K562 (cell line): Measurements from ENCODE around the gene ACACB.

Experiments
- CTCF ChIP-seq, 3 experiments: IDR thresholded peaks in 2 of 3; conservative IDR thresholded peaks in 1 of 3; 2 replicates each; pipeline ENCODE4 v1.5.1; 2011 to 2012; ENCODE audit warnings: low read length in 3 of 3, mild to moderate bottlenecking in 3 of 3, control low read depth in 2 of 3, improper control_type of control experiment in 1 of 3, inconsistent platforms in 1 of 3, low read depth in 1 of 3, mixed read lengths in 1 of 3, moderate library complexity in 1 of 3; ENCODE audit not compliant: insufficient read depth in 2 of 3
- E2F8 ChIP-seq: fragments of 450-650 bp; IDR thresholded peaks from 2 replicates; pipeline ENCODE4 v1.7.1; 2018; ENCODE audit warnings: mild to moderate bottlenecking, low read depth; ENCODE audit not compliant: partially characterized antibody
- EZH2 ChIP-seq: IDR thresholded peaks from 2 replicates; pipeline ENCODE4 v1.6.1; 2012; ENCODE audit warnings: low read depth, mild to moderate bottlenecking, inconsistent platforms, low read length, borderline replicate concordance
- POLR2A ChIP-seq: fragments of 450-650 bp; conservative IDR thresholded peaks from 2 replicates; pipeline ENCODE4 v1.6.1; 2016
- PREB ChIP-seq: sonication (generic); formaldehyde crosslinking; IDR thresholded peaks from 2 replicates; pipeline ENCODE4 v1.8.1; 2023; ENCODE audit warnings: mild to moderate bottlenecking, missing genetic modification reagents
- RAD21 ChIP-seq, 2 experiments: fragments of 250-450 bp in 1 of 2; fragments of 450-650 bp in 1 of 2; sonication (Bioruptor Pico) in 1 of 2; formaldehyde crosslinking in 1 of 2; IDR thresholded peaks in 1 of 2; conservative IDR thresholded peaks in 1 of 2; 2 replicates each; pipeline versions ENCODE4 v1.4.0 to v1.8.0; 2020 to 2022; ENCODE audit warnings: mild to moderate bottlenecking in 2 of 2, moderate library complexity in 1 of 2
- SIRT6 ChIP-seq: IDR thresholded peaks from one replicate; pipeline ENCODE4 v1.6.1; 2012; ENCODE audit warnings: low read depth, mild to moderate bottlenecking, control low read depth, inconsistent platforms, low read length, moderate library complexity
- SMAD1 ChIP-seq: fragments of 150-350 bp; IDR thresholded peaks from 2 replicates; pipeline ENCODE4 v1.6.1; 2014; ENCODE audit warnings: low read length, low read depth; ENCODE audit not compliant: partially characterized antibody
- TF ChIP-seq, protein P1 (sequence below): sonication (generic); formaldehyde crosslinking; IDR thresholded peaks from 2 replicates; pipeline ENCODE4 v1.8.0; 2022; ENCODE audit warnings: missing genetic modification reagents, mild to moderate bottlenecking, borderline replicate concordance

DNA sequence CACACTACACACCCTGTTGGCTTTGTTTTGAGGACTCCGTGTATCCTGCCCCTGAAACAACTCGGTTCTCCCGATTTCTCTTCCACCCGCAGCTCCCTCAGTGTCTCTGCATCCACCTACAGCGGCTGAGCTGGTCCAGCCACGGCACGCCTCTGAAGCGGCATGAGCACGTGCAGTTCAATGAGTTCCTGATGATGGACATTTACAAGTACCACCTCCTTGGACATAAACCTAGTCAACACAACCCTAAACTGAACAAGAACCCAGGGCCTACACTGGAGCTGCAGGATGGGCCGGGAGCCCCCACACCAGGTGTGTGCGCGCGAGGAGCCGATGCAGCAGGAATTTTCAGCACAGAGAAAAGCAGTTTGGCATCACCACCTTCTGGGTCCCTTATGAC, 33.6 kb upstream of the ACACB start:
- no peak for TF ChIP-seq PREB
- TF ChIP-seq E2F8: no peak
- TF ChIP-seq RAD21 (CRISPR knock-in tag; conservative IDR thresholded peaks at IDR 0.05 in 1 of 2, IDR thresholded peaks at IDR 0.05 in 1 of 2): no peak
- TF ChIP-seq CTCF (IDR thresholded peaks at IDR 0.05 in 2 of 3, conservative IDR thresholded peaks at IDR 0.05 in 1 of 3; ENCODE audit: insufficient read depth in 2 of 3, low read depth in 1 of 3, low read length in 3 of 3): no peak
- no peak for TF ChIP-seq POLR2A
- no peak for TF ChIP-seq SIRT6
- TF ChIP-seq, protein P1, sequence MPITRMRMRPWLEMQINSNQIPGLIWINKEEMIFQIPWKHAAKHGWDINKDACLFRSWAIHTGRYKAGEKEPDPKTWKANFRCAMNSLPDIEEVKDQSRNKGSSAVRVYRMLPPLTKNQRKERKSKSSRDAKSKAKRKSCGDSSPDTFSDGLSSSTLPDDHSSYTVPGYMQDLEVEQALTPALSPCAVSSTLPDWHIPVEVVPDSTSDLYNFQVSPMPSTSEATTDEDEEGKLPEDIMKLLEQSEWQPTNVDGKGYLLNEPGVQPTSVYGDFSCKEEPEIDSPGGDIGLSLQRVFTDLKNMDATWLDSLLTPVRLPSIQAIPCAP (CRISPR knock-in tag): no peak
- no peak for TF ChIP-seq EZH2
- no peak for TF ChIP-seq SMAD1
